CD14-positive monocyte (primary cell): ENCODE results near the gene RASGRF2. TPM values are rescaled to one million over a fixed set of nuclear protein-coding genes. Genes with fewer than 3 reads are reported as not detected.

Source experiments
- DNase-seq, 3 donors: peaks; one replicate each; pipeline ENCODE4 v3.0.0-alpha.2; 2011 to 2022
- H2AFZ ChIP-seq: 2 replicates; pipeline ENCODE4 v1.6.0; 2012; ENCODE audit warnings: mild to moderate bottlenecking, low read depth, low read length, inconsistent platforms; ENCODE audit not compliant: insufficient read depth, poor library complexity, severe bottlenecking
- H3K27ac ChIP-seq, 2 donors: 1 replicate in 1 of 2; 2 replicates in 1 of 2; pipeline ENCODE4 v1.5.1; 2012 to 2013; ENCODE audit warnings: low read length in 2 of 2, control low read depth in 1 of 2, inconsistent platforms in 1 of 2, low read depth in 1 of 2, mild to moderate bottlenecking in 1 of 2
- H3K27me3 ChIP-seq, 2 donors: one replicate each; pipeline versions ENCODE4 v1.6.0 to v1.6.1; 2011 to 2013; ENCODE audit warnings: low read length in 2 of 2; ENCODE audit not compliant: control insufficient read depth in 2 of 2, insufficient read depth in 2 of 2
- H3K36me3 ChIP-seq, 2 donors: replicated peaks in 1 of 2; 1 replicate in 1 of 2; 2 replicates in 1 of 2; pipeline versions ENCODE4 v1.5.1 to v1.6.1; 2012 to 2013; ENCODE audit warnings: low read length in 2 of 2, control low read depth in 1 of 2, inconsistent platforms in 1 of 2, mild to moderate bottlenecking in 1 of 2; ENCODE audit not compliant: insufficient read depth in 2 of 2, control insufficient read depth in 1 of 2
- H3K4me1 ChIP-seq, 2 donors: 1 replicate in 1 of 2; 2 replicates in 1 of 2; pipeline versions ENCODE4 v1.5.1 to v1.6.1; 2012 to 2013; ENCODE audit warnings: low read length in 2 of 2, control low read depth in 1 of 2, inconsistent platforms in 1 of 2, mild to moderate bottlenecking in 1 of 2, moderate library complexity in 1 of 2; ENCODE audit not compliant: insufficient read depth in 2 of 2, control insufficient read depth in 1 of 2
- H3K4me2 ChIP-seq: replicated peaks from 2 replicates; pipeline ENCODE3; 2012; ENCODE audit warnings: low read length, moderate library complexity, mild to moderate bottlenecking; ENCODE audit not compliant: poor library complexity, severe bottlenecking; ENCODE audit errors: extremely low read depth
- H3K4me3 ChIP-seq, 3 experiments: fragments of 200-600 bp in 1 of 3; sonication (generic) in 1 of 3; replicated peaks in 1 of 3; 1 replicate in 2 of 3; 2 replicates in 1 of 3; pipeline ENCODE4 v1.5.1; 2011 to 2013; ENCODE audit warnings: low read length in 3 of 3, mild to moderate bottlenecking in 3 of 3, control low read depth in 2 of 3, low read depth in 2 of 3, inconsistent platforms in 1 of 3, moderate library complexity in 1 of 3
- H3K79me2 ChIP-seq: 2 replicates; pipeline ENCODE4 v1.6.0; 2012; ENCODE audit warnings: mild to moderate bottlenecking, control low read depth, inconsistent platforms, low read length, moderate library complexity; ENCODE audit not compliant: insufficient read depth
- H3K9ac ChIP-seq: 2 replicates; pipeline ENCODE4 v1.6.0; 2017; ENCODE audit warnings: low read length, mild to moderate bottlenecking; ENCODE audit not compliant: insufficient read depth, poor library complexity, severe bottlenecking
- H3K9me3 ChIP-seq, 2 donors: replicated peaks in 1 of 2; 1 replicate in 1 of 2; 2 replicates in 1 of 2; pipeline versions ENCODE4 v1.5.1 to v1.6.1; 2012 to 2013; ENCODE audit warnings: low read length in 2 of 2, control low read depth in 1 of 2; ENCODE audit not compliant: control insufficient read depth in 1 of 2, insufficient read depth in 1 of 2
- H4K20me1 ChIP-seq: 2 replicates; pipeline ENCODE4 v1.6.0; 2012; ENCODE audit warnings: mild to moderate bottlenecking, low read length, control low read depth, moderate library complexity; ENCODE audit not compliant: insufficient read depth
- H3K27ac Mint-ChIP-seq, 7 donors: one replicate each; pipeline ENCODE4 v1.8.0; 2020; ENCODE audit warnings: mild to moderate bottlenecking in 7 of 7, mixed read lengths in 7 of 7, moderate library complexity in 6 of 7, inconsistent platforms in 2 of 7
- H3K27me3 Mint-ChIP-seq, 3 donors: one replicate each; pipeline ENCODE4 v1.8.0; 2021 to 2022; ENCODE audit warnings: low read depth in 3 of 3, mild to moderate bottlenecking in 3 of 3, mixed read lengths in 3 of 3, moderate library complexity in 3 of 3, inconsistent platforms in 1 of 3
- H3K36me3 Mint-ChIP-seq, 2 donors: one replicate each; pipeline ENCODE4 v1.8.0; 2020; ENCODE audit warnings: mixed read lengths in 2 of 2, inconsistent platforms in 1 of 2, mild to moderate bottlenecking in 1 of 2
- H3K4me1 Mint-ChIP-seq: one replicate; pipeline ENCODE4 v1.8.0; 2020; ENCODE audit warnings: mild to moderate bottlenecking, mixed read lengths
- H3K4me3 Mint-ChIP-seq, 2 donors: one replicate each; pipeline ENCODE4 v1.8.0; 2020; ENCODE audit warnings: mild to moderate bottlenecking in 2 of 2, mixed read lengths in 2 of 2, moderate library complexity in 1 of 2
- H3K9me3 Mint-ChIP-seq, 7 donors: one replicate each; pipeline ENCODE4 v1.8.0; 2020 to 2022; ENCODE audit warnings: mixed read lengths in 7 of 7, mild to moderate bottlenecking in 6 of 7, moderate library complexity in 6 of 7, inconsistent platforms in 2 of 7
- WGBS: methylation state at CpG from one replicate; pipeline ENCODE4 v1.1.5; 2013; ENCODE audit warnings: missing lambda C conversion rate; ENCODE audit not compliant: insufficient coverage; 5-methylcytosine and 5-hydroxymethylcytosine counted together
- intact Hi-C, 2 donors: fragments of 100-400 bp; cut with micrococcal nuclease; formaldehyde crosslinking; loops; one replicate each; pipeline versions ENCODE4 v1.15.0 to v1.15.1; 2023
- polyA plus RNA-seq, 3 donors: library from polyadenylated mRNA; depleted of rRNA in 1 of 3; unstranded in 2 of 3; stranded (reverse) in 1 of 3; fragments of 300-500 nt in 2 of 3; fragments of >200 nt in 1 of 3; fragmentation: Illumina TruSeq in 2 of 3; gene quantifications; 1 replicate in 2 of 3; 2 replicates in 1 of 3; pipeline ENCODE4 v1.2.3, GENCODE V29; 2012 to 2021
- TF ChIP-seq, protein P1 (sequence below): fragments of 200-600 bp; IDR thresholded peaks from one replicate; pipeline ENCODE4 v1.8.0; 2022; ENCODE audit warnings: antibody characterized with exemption, mild to moderate bottlenecking

The RASGRF2 gene
- polyA plus RNA-seq, 3 donors: 0.01 to 0.02 TPM; not detected in 1

DNA sequence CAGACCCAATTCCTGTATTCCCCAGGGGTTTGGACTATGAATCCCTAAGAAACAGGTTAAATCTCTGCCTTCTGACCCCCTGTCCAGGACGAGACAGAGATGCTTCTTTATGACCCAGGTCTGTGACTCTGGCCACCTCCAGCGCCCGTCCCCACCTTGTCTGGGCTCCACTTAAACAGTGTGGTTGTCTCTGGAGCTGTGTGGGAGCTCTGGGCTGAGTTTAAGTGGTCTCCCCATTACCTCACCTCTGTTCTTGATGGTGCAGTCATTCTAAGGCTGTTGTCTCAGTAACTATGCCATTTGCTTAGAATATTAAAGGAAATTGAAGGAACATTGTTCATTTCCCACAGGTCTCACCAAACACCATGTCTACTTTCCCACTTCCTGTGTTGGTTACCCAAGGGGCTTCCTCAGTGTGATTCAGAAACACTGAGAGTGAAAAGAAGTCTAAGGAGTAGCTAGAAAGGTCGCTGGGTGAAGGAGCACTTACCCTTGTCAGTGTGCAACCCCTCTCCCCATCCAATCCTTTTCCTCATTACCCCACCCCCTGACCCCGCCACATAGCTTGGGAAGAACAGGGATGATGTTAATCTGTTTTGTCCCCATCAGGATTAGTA lies 145.2 kb downstream of the RASGRF2 start:
- Histone ChIP-seq H4K20me1 (no peaks in the 10 kb centered on the region), H3K9ac (no peak overlapping the region), H3K36me3 (no peaks in the 10 kb centered on the region), H3K4me3 (no peak overlapping the region), H2AFZ (no peak overlapping the region), H3K79me2 (no peaks in the 10 kb centered on the region), H3K4me1 (no peaks in the 10 kb centered on the region), H3K9me3 (no peaks in the 10 kb centered on the region), H3K4me2 (no peak overlapping the region), H3K27me3 (peaks cover 0 to 6% of the 10 kb centered on the region in 2 donors), H3K27ac (no peak overlapping the region)
- Mint-ChIP-seq H3K27ac (no peak overlapping the region), H3K4me3 (no peak overlapping the region), H3K36me3 (no peaks in the 10 kb centered on the region), H3K4me1 (no peaks in the 10 kb centered on the region), H3K9me3 (peaks cover 0 to 1% (median 0%) of the 10 kb centered on the region in 7 donors), H3K27me3 (peaks cover 6 to 10% (median 9%) of the 10 kb centered on the region in 3 donors)
- DNase-seq: no peak
- TF ChIP-seq, protein P1, sequence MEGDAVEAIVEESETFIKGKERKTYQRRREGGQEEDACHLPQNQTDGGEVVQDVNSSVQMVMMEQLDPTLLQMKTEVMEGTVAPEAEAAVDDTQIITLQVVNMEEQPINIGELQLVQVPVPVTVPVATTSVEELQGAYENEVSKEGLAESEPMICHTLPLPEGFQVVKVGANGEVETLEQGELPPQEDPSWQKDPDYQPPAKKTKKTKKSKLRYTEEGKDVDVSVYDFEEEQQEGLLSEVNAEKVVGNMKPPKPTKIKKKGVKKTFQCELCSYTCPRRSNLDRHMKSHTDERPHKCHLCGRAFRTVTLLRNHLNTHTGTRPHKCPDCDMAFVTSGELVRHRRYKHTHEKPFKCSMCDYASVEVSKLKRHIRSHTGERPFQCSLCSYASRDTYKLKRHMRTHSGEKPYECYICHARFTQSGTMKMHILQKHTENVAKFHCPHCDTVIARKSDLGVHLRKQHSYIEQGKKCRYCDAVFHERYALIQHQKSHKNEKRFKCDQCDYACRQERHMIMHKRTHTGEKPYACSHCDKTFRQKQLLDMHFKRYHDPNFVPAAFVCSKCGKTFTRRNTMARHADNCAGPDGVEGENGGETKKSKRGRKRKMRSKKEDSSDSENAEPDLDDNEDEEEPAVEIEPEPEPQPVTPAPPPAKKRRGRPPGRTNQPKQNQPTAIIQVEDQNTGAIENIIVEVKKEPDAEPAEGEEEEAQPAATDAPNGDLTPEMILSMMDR: no peak
- intact Hi-C loops: no loop called here
- 100% methylated on average over 1 of the region's 5 CpGs for WGBS

DNA sequence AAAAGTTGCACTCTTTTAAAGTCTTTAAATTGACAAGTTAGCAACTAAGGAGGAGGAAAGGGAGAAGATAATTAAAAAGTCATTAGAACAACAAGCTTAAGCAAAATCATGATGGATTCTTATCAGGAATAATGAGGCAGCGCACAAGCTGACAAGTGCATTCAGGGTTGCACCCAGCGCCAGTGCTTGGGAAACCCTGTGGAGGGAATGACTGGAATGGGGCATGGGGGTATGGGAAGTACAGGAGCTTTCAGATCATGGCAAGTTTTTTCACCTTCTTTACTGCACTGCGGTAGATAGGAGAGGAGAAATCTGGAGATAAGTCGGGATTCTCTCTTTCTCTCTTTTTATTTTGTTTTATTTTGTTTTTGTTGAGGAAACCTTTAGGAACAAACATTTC lies 155.1 kb downstream of the RASGRF2 start:
- Histone ChIP-seq H3K9ac (no peak overlapping the region), H3K27ac (no peak overlapping the region), H3K4me3 (no peak overlapping the region), H2AFZ (no peak overlapping the region), H4K20me1 (no peaks in the 10 kb centered on the region), H3K4me2 (no peak overlapping the region), H3K9me3 (no peaks in the 10 kb centered on the region), H3K79me2 (no peaks in the 10 kb centered on the region), H3K27me3 (no peaks in the 10 kb centered on the region), H3K4me1 (no peaks in the 10 kb centered on the region), H3K36me3 (no peaks in the 10 kb centered on the region)
- TF ChIP-seq, protein P1: no peak
- Mint-ChIP-seq H3K4me3 (no peak overlapping the region), H3K9me3 (peaks cover 0 to 4% (median 0%) of the 10 kb centered on the region in 7 donors), H3K4me1 (no peaks in the 10 kb centered on the region), H3K36me3 (no peaks in the 10 kb centered on the region), H3K27me3 (peaks cover 1 to 10% (median 3%) of the 10 kb centered on the region in 3 donors), H3K27ac (no peak overlapping the region)
- WGBS: no CpG with 5 or more reads among the region's 4 CpGs
- intact Hi-C loops: no loop called here
- DNase-seq: no peak
